NCI-H2107 (cell line): ENCODE measurements around the gene MGAT1.
"Not testable (repeated sequence)": the region's sequence is repeated elsewhere in the genome, so short reads cannot be mapped to it uniquely, and the experiment has no call there.

ENCODE experiments used
- DNase-seq: peaks from one replicate; lab custom pipeline; 2025; lab: John Stamatoyannopoulos, UW

MGAT1 gene

GRCh38 chr5:180785121-180785781 lies 17.4 kb downstream of the MGAT1 start:
- DNase-seq: no peak

GRCh38 chr5:180784497-180785097 lies 18.0 kb downstream of the MGAT1 start:
- peak; percentile 62 for DNase-seq

GRCh38 chr5:180783340-180784052 lies 19.1 kb downstream of the MGAT1 start:
- DNase-seq: no peak

GRCh38 chr5:180782748-180783147 lies 19.9 kb downstream of the MGAT1 start:
- DNase-seq: no peak

DNA sequence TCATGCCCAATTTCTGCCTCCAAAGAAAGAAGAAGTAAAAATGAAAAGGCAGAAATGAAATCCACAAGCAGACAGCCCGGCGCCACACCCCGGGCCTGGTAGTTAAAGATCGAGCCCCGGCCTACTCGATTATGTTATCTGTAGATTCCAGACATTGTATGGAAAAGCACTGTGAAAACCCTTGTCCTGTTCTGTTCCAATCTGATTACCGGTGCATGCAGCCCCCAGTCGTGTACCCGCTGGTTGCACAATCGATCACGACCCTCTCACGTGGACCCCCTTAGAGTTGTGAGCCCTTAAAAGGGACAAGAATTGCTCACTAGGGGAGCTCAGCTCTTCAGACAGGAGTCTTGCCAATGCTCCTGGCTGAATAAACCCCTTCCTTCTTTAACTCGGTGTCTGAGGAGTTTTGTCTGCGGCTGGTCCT lies 20.7 kb downstream of the MGAT1 start:
- not testable (repeated sequence) for DNase-seq

DNA sequence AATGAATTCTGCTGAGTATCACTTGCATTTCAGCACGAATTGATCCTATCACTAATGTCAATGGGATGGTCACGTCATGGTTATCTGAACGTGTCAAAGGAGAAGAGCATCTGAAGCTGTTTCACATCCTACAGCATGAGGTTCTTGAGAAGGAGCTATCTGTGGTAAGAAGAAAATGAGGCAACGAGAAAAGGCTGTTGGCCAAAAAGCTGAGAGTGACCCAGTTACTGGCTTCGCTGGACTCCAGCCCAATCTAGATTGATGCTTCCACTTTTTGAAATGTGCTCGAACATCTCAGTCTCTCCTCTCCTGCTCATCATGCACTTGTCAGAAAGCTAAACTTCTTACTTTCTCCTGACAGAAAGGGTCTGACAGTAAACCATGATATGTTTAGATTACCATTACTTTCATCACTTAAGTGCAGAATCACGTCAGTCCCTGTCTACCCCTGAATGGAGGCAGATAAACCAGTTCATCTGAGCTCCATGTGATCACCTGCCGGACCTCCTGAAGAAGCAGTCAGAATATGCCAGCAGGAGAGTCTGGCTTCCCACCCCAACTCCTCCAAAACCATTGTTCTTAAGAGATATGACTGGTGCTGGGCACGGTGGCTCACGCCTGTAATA lies 22.5 kb downstream of the MGAT1 start:
- DNase-seq: no peak

DNA sequence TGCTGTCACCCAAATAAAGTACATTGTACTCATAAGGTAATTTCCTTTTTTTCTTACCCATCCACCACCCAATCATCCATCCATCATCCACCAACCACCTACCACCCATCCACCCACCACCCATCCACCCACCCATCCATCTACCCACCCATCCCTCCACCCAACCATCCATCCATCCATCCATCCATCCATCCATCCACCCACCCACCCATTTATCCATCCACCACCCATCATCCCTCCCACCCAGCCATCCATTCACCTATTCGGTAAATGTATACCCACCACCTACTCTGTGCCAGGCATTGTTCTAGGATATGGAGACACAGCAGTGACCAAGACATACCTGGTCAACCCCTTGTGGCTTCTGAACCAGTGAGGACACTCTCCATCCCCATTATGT lies 25.1 kb downstream of the MGAT1 start:
- DNase-seq: no peak

DNA sequence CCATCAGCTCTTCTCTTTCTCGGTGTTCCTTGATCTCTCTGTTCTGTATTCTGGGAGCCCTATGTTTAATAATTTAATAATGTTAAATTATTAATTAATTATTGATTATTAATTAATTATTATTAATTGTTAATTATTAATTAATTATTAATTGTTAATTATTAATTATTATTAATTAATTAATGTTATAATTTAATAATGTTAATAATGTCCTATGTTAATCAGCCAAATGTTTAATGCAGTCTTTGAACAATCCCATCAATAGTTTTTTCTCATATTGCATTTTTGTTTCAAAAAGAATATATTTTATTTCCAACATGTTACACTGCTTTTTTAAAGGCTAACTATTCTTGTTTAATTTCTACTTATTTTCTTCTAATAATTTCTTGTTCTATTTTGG lies 26.2 kb downstream of the MGAT1 start:
- DNase-seq: no peak

- DNase-seq: no peak
Observed at GRCh38 chr5:180775624-180776023, 27.0 kb downstream of the MGAT1 start.

DNA sequence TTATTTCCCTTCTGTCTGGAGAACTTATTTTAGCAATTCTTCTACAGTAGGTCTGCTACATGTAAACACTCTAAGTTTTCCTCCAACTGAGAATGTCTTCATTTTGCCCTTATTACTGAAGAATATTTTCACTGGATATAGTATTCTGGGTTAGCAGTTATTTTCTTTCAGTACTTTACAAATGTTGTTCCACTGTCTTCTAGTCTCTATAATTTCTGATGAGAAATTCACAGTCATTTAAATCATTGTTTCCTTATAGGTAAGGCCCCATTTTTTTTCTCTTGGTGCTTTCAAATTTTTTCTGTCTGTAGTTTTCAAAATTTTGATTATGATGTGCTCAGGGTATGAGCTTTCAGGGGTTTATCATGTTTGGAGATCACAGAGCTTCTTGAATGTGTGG lies 30.8 kb downstream of the MGAT1 start:
- DNase-seq: no peak

GRCh38 chr5:180769821-180770220 lies 32.8 kb downstream of the MGAT1 start:
- DNase-seq: no peak

DNA sequence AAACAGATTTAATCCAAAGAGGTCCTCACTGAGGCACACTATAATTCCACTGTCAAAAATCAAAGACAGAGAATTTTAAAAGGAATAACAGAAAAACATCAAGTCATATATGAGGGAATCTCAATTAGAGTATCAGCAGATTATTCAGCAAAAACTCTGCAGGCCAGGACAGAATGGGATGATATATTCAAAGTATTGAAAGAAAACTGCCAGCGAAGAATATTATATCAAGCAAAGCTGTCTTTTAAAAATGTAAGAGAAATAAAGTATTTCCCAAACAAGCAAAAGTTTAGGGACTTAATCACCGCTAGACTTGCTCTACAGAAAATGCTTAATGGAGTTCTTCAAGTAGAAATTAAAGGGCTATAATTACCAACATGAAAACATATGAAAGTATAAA lies 47.0 kb downstream of the MGAT1 start:
- DNase-seq: no peak

- no peak for DNase-seq
Observed at GRCh38 chr5:180744253-180744652, 58.4 kb downstream of the MGAT1 start.

GRCh38 chr5:180742727-180743126 lies 59.9 kb downstream of the MGAT1 start:
- DNase-seq: no peak

GRCh38 chr5:180740953-180741352 lies 61.7 kb downstream of the MGAT1 start:
- not testable (repeated sequence) for DNase-seq

- DNase-seq: no peak
Observed at GRCh38 chr5:180739958-180740357, 62.6 kb downstream of the MGAT1 start, which contains the start of gene OR2Y1. OR2Y1 (minus strand) TSS chr5:180740058; CDS start chr5:180740058, 0 bp downstream.

DNA sequence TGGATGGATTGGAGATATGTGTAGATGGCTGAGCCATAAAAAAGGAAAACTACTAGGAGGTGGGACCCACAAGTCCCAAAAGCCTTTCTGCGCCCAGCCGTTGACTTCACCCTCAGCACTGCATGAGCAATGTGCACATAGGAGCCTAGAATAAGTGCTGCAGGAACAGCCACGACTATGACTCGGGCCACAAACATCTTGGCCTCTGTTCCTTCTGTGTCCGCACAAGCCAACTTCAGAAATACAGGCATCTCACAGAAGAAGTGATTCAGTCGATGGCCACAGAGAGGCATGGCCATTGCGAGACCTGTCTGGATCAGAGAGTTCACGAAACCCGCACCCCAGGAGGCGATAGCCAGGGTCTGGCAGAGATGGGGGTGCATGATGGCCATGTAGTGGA lies 63.3 kb downstream of the MGAT1 start:
- DNase-seq: no peak

GRCh38 chr5:180736536-180736935 lies 66.1 kb downstream of the MGAT1 start:
- DNase-seq: no peak
